H1 (cell line): ENCODE results near the gene BAIAP2L2. TPM values are rescaled to one million over a fixed set of nuclear protein-coding genes. Genes with fewer than 3 reads are reported as not detected.

Experiments
- CTCF ChIA-PET: fragments of 300-600 bp; sonication (Branson Sonifier 250); formaldehyde crosslinking; loops from one replicate; lab custom pipeline; 2021; ENCODE audit not compliant: partially characterized antibody; lab: Charles Lee
- POLR2A ChIA-PET: fragments of 300-600 bp; sonication (Branson Sonifier 250); formaldehyde crosslinking; loops from one replicate; lab custom pipeline; 2021; ENCODE audit warnings: inconsistent platforms; ENCODE audit not compliant: partially characterized antibody; lab: Charles Lee
- DNase-seq, 2 experiments: peaks; one replicate each; pipeline versions ENCODE4 v3.0.0 to v3.0.0-alpha.2; 2010 to 2022; ENCODE audit warnings: low spot score in 2 of 2, low read depth in 1 of 2, mixed read lengths in 1 of 2
- FAIRE-seq: peaks from 2 replicates; lab custom pipeline; 2011; peaks lifted over from hg19 to GRCh38; lab: Jason Lieb, UNC
- H2AFZ ChIP-seq: 2 replicates; pipeline ENCODE4 v1.8.1; 2012; ENCODE audit warnings: low read length, inconsistent platforms
- H2AK5ac ChIP-seq: 2 replicates; pipeline ENCODE4 v1.6.1; 2013; ENCODE audit warnings: low read depth, low read length
- H2BK120ac ChIP-seq: replicated peaks from 2 replicates; pipeline ENCODE3; 2013; ENCODE audit warnings: low read depth, low read length, inconsistent platforms
- H2BK12ac ChIP-seq: 2 replicates; pipeline ENCODE4 v1.6.1; 2013; ENCODE audit warnings: low read depth, low read length
- H2BK15ac ChIP-seq: 2 replicates; pipeline ENCODE4 v1.6.1; 2013; ENCODE audit warnings: low read length
- H2BK20ac ChIP-seq: 2 replicates; pipeline ENCODE4 v1.6.1; 2013; ENCODE audit warnings: low read length
- H2BK5ac ChIP-seq: 2 replicates; pipeline ENCODE4 v1.6.1; 2013; ENCODE audit warnings: low read depth, low read length
- H3K14ac ChIP-seq: 2 replicates; pipeline ENCODE4 v1.6.1; 2013; ENCODE audit warnings: inconsistent platforms; ENCODE audit not compliant: insufficient read length
- H3K18ac ChIP-seq: 2 replicates; pipeline ENCODE4 v1.6.1; 2013; ENCODE audit warnings: low read length; ENCODE audit errors: extremely low read depth
- H3K23ac ChIP-seq: 2 replicates; pipeline ENCODE4 v1.6.1; 2013; ENCODE audit warnings: inconsistent platforms; ENCODE audit not compliant: insufficient read length
- H3K23me2 ChIP-seq: 2 replicates; pipeline ENCODE4 v1.6.1; 2013; ENCODE audit warnings: low read depth, low read length
- H3K27ac ChIP-seq: 2 replicates; pipeline ENCODE4 v1.6.1; 2011; ENCODE audit warnings: low read depth, low read length, inconsistent platforms
- H3K27me3 ChIP-seq, 4 experiments: replicated peaks in 1 of 4; 1 replicate in 1 of 4; 2 replicates in 3 of 4; pipeline versions ENCODE4 v1.6.1 to v1.8.1; 2011 to 2013; ENCODE audit warnings: low read length in 3 of 4, mild to moderate bottlenecking in 3 of 4, inconsistent platforms in 2 of 4, mixed read lengths in 2 of 4, moderate library complexity in 1 of 4; ENCODE audit not compliant: control insufficient read depth in 3 of 4, insufficient read depth in 3 of 4; ENCODE audit errors: extremely low read depth in 1 of 4
- H3K36me3 ChIP-seq, 4 experiments: 2 replicates each; pipeline versions ENCODE4 v1.6.1 to v1.8.1; 2011 to 2013; ENCODE audit warnings: mild to moderate bottlenecking in 4 of 4, low read length in 3 of 4, moderate library complexity in 2 of 4, control low read depth in 1 of 4, inconsistent platforms in 1 of 4; ENCODE audit not compliant: insufficient read depth in 4 of 4, control insufficient read depth in 2 of 4
- H3K4ac ChIP-seq: replicated peaks from 2 replicates; pipeline ENCODE3; 2013; ENCODE audit warnings: low read length, low read depth, mixed read lengths, inconsistent platforms; ENCODE audit not compliant: insufficient read length
- H3K4me1 ChIP-seq, 4 experiments: replicated peaks in 1 of 4; 1 replicate in 1 of 4; 2 replicates in 3 of 4; pipeline versions ENCODE4 v1.6.1 to v1.8.1; 2011 to 2013; ENCODE audit warnings: low read length in 3 of 4, inconsistent platforms in 2 of 4, mixed read lengths in 1 of 4; ENCODE audit not compliant: insufficient read depth in 4 of 4, control insufficient read depth in 3 of 4
- H3K4me2 ChIP-seq, 2 experiments: 2 replicates each; pipeline versions ENCODE4 v1.6.1 to v1.8.1; 2011 to 2013; ENCODE audit warnings: low read depth in 2 of 2, low read length in 2 of 2, control low read depth in 1 of 2, inconsistent platforms in 1 of 2, mild to moderate bottlenecking in 1 of 2; ENCODE audit not compliant: insufficient read depth in 1 of 2
- H3K4me3 ChIP-seq, 4 experiments: fragments of 200-600, 300-600 bp in 1 of 4; sonication (generic), shearing (Covaris generic), sonication (Bioruptor Twin) in 1 of 4; 2 replicates each; pipeline versions ENCODE4 v1.5.1 to v1.8.1; 2011 to 2016; ENCODE audit warnings: low read length in 4 of 4, low read depth in 3 of 4, control low read depth in 2 of 4, inconsistent platforms in 2 of 4, mild to moderate bottlenecking in 2 of 4, mixed read lengths in 1 of 4, moderate library complexity in 1 of 4; ENCODE audit not compliant: insufficient read depth in 2 of 4; ENCODE audit errors: extremely low read depth in 1 of 4
- H3K56ac ChIP-seq: replicated peaks from 2 replicates; pipeline ENCODE3; 2013; ENCODE audit warnings: low read depth, mild to moderate bottlenecking, mixed read lengths, low read length, inconsistent platforms; ENCODE audit not compliant: insufficient read length
- H3K79me1 ChIP-seq: 2 replicates; pipeline ENCODE4 v1.6.1; 2013; ENCODE audit warnings: low read depth, low read length, control low read depth
- H3K79me2 ChIP-seq, 2 experiments: 2 replicates each; pipeline versions ENCODE4 v1.6.1 to v1.8.1; 2012 to 2013; ENCODE audit warnings: low read length in 2 of 2, mild to moderate bottlenecking in 2 of 2, inconsistent platforms in 1 of 2; ENCODE audit not compliant: insufficient read depth in 2 of 2, control insufficient read depth in 1 of 2
- H3K9ac ChIP-seq, 4 experiments: replicated peaks in 1 of 4; 1 replicate in 1 of 4; 2 replicates in 3 of 4; pipeline versions ENCODE4 v1.6.1 to v1.8.1; 2011 to 2013; ENCODE audit warnings: low read depth in 3 of 4, low read length in 3 of 4, control low read depth in 2 of 4, mild to moderate bottlenecking in 2 of 4, moderate library complexity in 2 of 4, inconsistent platforms in 1 of 4; ENCODE audit errors: extremely low read depth in 1 of 4
- H3K9me3 ChIP-seq, 2 experiments: 2 replicates each; pipeline versions ENCODE4 v1.6.1 to v1.8.1; 2012 to 2013; ENCODE audit warnings: mild to moderate bottlenecking in 2 of 2, moderate library complexity in 2 of 2, control low read depth in 1 of 2, inconsistent platforms in 1 of 2, low read depth in 1 of 2, low read length in 1 of 2, mixed read lengths in 1 of 2; ENCODE audit not compliant: insufficient read depth in 2 of 2
- H4K20me1 ChIP-seq, 2 experiments: replicated peaks in 1 of 2; 2 replicates each; pipeline versions ENCODE3 to v1.8.1; 2011 to 2013; ENCODE audit warnings: inconsistent platforms in 2 of 2, low read length in 2 of 2, mild to moderate bottlenecking in 1 of 2; ENCODE audit not compliant: insufficient read depth in 2 of 2, control insufficient read depth in 1 of 2
- H4K5ac ChIP-seq: 2 replicates; pipeline ENCODE4 v1.6.1; 2013; ENCODE audit warnings: low read length, low read depth, mixed read lengths, inconsistent platforms; ENCODE audit not compliant: insufficient read length
- H4K8ac ChIP-seq: 2 replicates; pipeline ENCODE4 v1.8.0; 2013; ENCODE audit warnings: mild to moderate bottlenecking, moderate library complexity, low read length, inconsistent platforms; ENCODE audit not compliant: insufficient read depth; ENCODE audit errors: extremely low read depth
- H4K91ac ChIP-seq: replicated peaks from 2 replicates; pipeline ENCODE3; 2013; ENCODE audit warnings: low read length, mixed read lengths, inconsistent platforms; ENCODE audit not compliant: insufficient read length
- FOSL1 ChIP-seq: IDR thresholded peaks from 2 replicates; pipeline ENCODE4 v1.6.1; 2011; ENCODE audit warnings: mild to moderate bottlenecking, low read depth, low read length, moderate library complexity; ENCODE audit not compliant: insufficient read depth
- WGBS, 2 experiments: shearing (Covaris generic) in 1 of 2; methylation state at CpG; one replicate each; pipeline versions ENCODE4 v1.1.6 to v1.1.7; 2013 to 2015; ENCODE audit warnings: low lambda C conversion rate in 2 of 2, mixed read lengths in 2 of 2, inconsistent platforms in 1 of 2, low coverage in 1 of 2, missing lambda C conversion rate in 1 of 2; ENCODE audit not compliant: insufficient replicate concordance in 2 of 2, insufficient coverage in 1 of 2, insufficient read length in 1 of 2; ENCODE audit errors: extremely low coverage in 1 of 2, missing lambda C conversion rate in 1 of 2; 5-methylcytosine and 5-hydroxymethylcytosine counted together
- polyA plus RNA-seq, 7 experiments: library from polyadenylated mRNA; depleted of rRNA in 3 of 7; stranded (reverse) in 5 of 7; unstranded in 2 of 7; fragments of >200 nt in 5 of 7; fragments of 200-250 nt in 2 of 7; gene quantifications; 1 replicate in 5 of 7; 2 replicates in 1 of 7; 4 replicates in 1 of 7; pipeline versions ENCODE4 v1.2.1 to v1.2.3, GENCODE V29; 2011 to 2013; ENCODE audit warnings: missing spikeins in 2 of 7, mixed read lengths in 2 of 7
- total RNA-seq: library from RNA; stranded (reverse); fragmentation: NEBNext Ultra II Directional; extraction: Animal tissue kit (Norgen Biotek cat#: 25700); gene quantifications from 2 replicates; pipeline ENCODE4 v1.2.1, GENCODE V29; 2021

BAIAP2L2 gene
- total and polyA plus RNA-seq, 2 of the 8 experiments (the other 6 are each of a cell fraction or from before 2014, with no cell fraction given): 5.4 to 10.0 TPM

- Histone ChIP-seq H3K9ac (no peak overlapping the region), H3K23me2 (peaks cover 3% of the 10 kb centered on the region), H4K20me1 (peaks cover 0 to 2% of the 10 kb centered on the region in 2 experiments), H3K36me3 (peaks cover 0 to 3% (median 0%) of the 10 kb centered on the region in 4 experiments; a peak in 2 of 8 replicates), H2BK5ac (no peak overlapping the region), H4K91ac (no peak overlapping the region), H2BK15ac (no peak overlapping the region), H3K27ac (no peak overlapping the region), H3K14ac (no peak overlapping the region), H2BK20ac (no peak overlapping the region), H4K5ac (no peak overlapping the region), H3K4me1 (peaks cover 0 to 25% (median 18%) of the 10 kb centered on the region in 4 experiments; a peak in 6 of 7 replicates), H3K4ac (no peak overlapping the region), H2BK12ac (no peak overlapping the region), H3K4me2 (no peak overlapping the region; a peak in 1 of 4 replicates), H3K4me3 (no peak overlapping the region)
- DNase-seq: no peak
- no peak for TF ChIP-seq FOSL1
- TF ChIP-seq, all 59 proteins: peak for 0
- H2AK5ac ChIP-seq: no peak overlapping the region
- no peaks in the 10 kb centered on the region for H3K79me1 ChIP-seq
- 88% methylated on average over 7 of the region's 7 CpGs; no CpG with 5 or more reads in 1 of the 2 experiments for WGBS, 2 experiments
- no peaks in the 10 kb centered on the region for H3K9me3 ChIP-seq
- peaks cover 7 to 37% (median 33%) of the 10 kb centered on the region in 4 experiments for H3K27me3 ChIP-seq
- no peak overlapping the region for H2AFZ ChIP-seq
- no peak overlapping the region for H3K18ac ChIP-seq
- FAIRE-seq: no peak
- no peak overlapping the region for H3K56ac ChIP-seq
- POLR2A ChIA-PET: interaction anchor here (0.6 to 1.5 kb wide), 4 partner anchors 8 to 23 kb away, joined by 3 to 5 read pairs (median 4); partner anchors contain the start of gene PICK1
- no peak overlapping the region; the same call in 1 of the 2 replicates for H4K8ac ChIP-seq
- CTCF ChIA-PET: interaction anchor here (0.5 to 1.6 kb wide), 10 partner anchors 9 to 146 kb away, joined by 3 to 7 read pairs (median 3); no protein-coding TSS in a partner anchor
- H3K23ac ChIP-seq: no peak overlapping the region
- no peak overlapping the region for H2BK120ac ChIP-seq
- no peaks in the 10 kb centered on the region for H3K79me2 ChIP-seq
Measured at GRCh38 chr22:38079804-38080203, 30.7 kb downstream of the BAIAP2L2 start.
